DOHH2 (cell line): ENCODE data around the gene GAS2.

Experiments used
- H3F3A ChIP-seq: fragments of 200-600 bp; sonication (generic), shearing (Covaris generic); 2 replicates; pipeline ENCODE4 v1.6.0; 2016; ENCODE audit warnings: antibody characterized with exemption, mild to moderate bottlenecking; ENCODE audit not compliant: control insufficient read depth, insufficient read depth
- H3K27ac ChIP-seq: fragments of 200-600 bp; sonication (generic); 2 replicates; pipeline ENCODE4 v1.5.1; 2014; ENCODE audit warnings: low read depth, mild to moderate bottlenecking, low read length, moderate library complexity
- H3K27me3 ChIP-seq: fragments of 200-600 bp; sonication (generic); 2 replicates; pipeline ENCODE4 v1.6.1; 2014; ENCODE audit warnings: mild to moderate bottlenecking, low read length, mixed read lengths; ENCODE audit not compliant: control insufficient read depth
- H3K36me3 ChIP-seq: fragments of 200-600 bp; sonication (generic); 2 replicates; pipeline ENCODE4 v1.6.1; 2014; ENCODE audit warnings: mild to moderate bottlenecking, low read length, moderate library complexity, mixed read lengths; ENCODE audit not compliant: control insufficient read depth
- H3K4me1 ChIP-seq: fragments of 200-600 bp; sonication (generic); 2 replicates; pipeline ENCODE4 v1.6.1; 2014; ENCODE audit warnings: mild to moderate bottlenecking, low read length, mixed read lengths; ENCODE audit not compliant: control insufficient read depth
- H3K4me2 ChIP-seq: fragments of 200-600 bp; sonication (generic); 2 replicates; pipeline ENCODE4 v1.6.0; 2014; ENCODE audit warnings: mild to moderate bottlenecking, low read length, moderate library complexity
- H3K4me3 ChIP-seq: fragments of 200-600 bp; sonication (generic); 2 replicates; pipeline ENCODE4 v1.5.1; 2014; ENCODE audit warnings: mild to moderate bottlenecking, low read length, mixed read lengths
- H3K79me2 ChIP-seq: fragments of 200-600 bp; sonication (generic); 2 replicates; pipeline ENCODE4 v1.6.1; 2014; ENCODE audit warnings: mild to moderate bottlenecking, low read length, mixed read lengths; ENCODE audit not compliant: control insufficient read depth
- H3K9me2 ChIP-seq: fragments of 200-600 bp; sonication (generic); replicated peaks from 2 replicates; pipeline ENCODE4 v1.6.1; 2014; ENCODE audit warnings: mild to moderate bottlenecking, low read length, mixed read lengths; ENCODE audit not compliant: control insufficient read depth
- H3K9me3 ChIP-seq: fragments of 200-600 bp; sonication (generic); 2 replicates; pipeline ENCODE4 v1.6.1; 2014; ENCODE audit warnings: antibody characterized with exemption, low read length, mixed read lengths; ENCODE audit not compliant: control insufficient read depth, insufficient read depth
- H4K20me1 ChIP-seq: fragments of 200-600 bp; sonication (generic); 2 replicates; pipeline ENCODE4 v1.6.0; 2014; ENCODE audit warnings: low read depth, mild to moderate bottlenecking, antibody characterized with exemption, low read length, moderate library complexity; ENCODE audit not compliant: control insufficient read depth, insufficient read depth
- CTCF ChIP-seq: fragments of 200-600 bp; sonication (generic); IDR thresholded peaks from one replicate; pipeline ENCODE4 v1.5.1; 2014; ENCODE audit warnings: antibody characterized with exemption, mild to moderate bottlenecking, low read depth, low read length; ENCODE audit not compliant: poor library complexity, severe bottlenecking
- EZH2phosphoT487 ChIP-seq: fragments of 200-600 bp; sonication (generic); IDR thresholded peaks from 2 replicates; pipeline ENCODE4 v1.6.1; 2017; ENCODE audit warnings: borderline replicate concordance, mild to moderate bottlenecking, antibody characterized with exemption, low read length, moderate library complexity, mixed read lengths

The GAS2 gene

GRCh38 chr11:22792497-22792896 lies 126.1 kb downstream of the GAS2 start:
- H3K9me3 ChIP-seq = no peaks in the 10 kb centered on the region
- no peaks in the 10 kb centered on the region for H3K36me3 ChIP-seq
- 0 out of 2 replicates have a peak, but pooled peaks cover 2% of the 10 kb centered on the region for H3K27me3 ChIP-seq
- no peak overlapping the region for H3K4me3 ChIP-seq
- TF ChIP-seq CTCF (no peak), EZH2phosphoT487 (no peak)
- no peaks in the 10 kb centered on the region for H3K4me1 ChIP-seq
- H3K9me2 ChIP-seq = no peaks in the 10 kb centered on the region
- H3F3A ChIP-seq = no peaks in the 10 kb centered on the region
- no peak overlapping the region for H3K27ac ChIP-seq
- H3K79me2 ChIP-seq = no peaks in the 10 kb centered on the region
- no peak overlapping the region for H3K4me2 ChIP-seq
- H4K20me1 ChIP-seq = no peaks in the 10 kb centered on the region

GRCh38 chr11:22795914-22796313 lies 129.5 kb downstream of the GAS2 start:
- H3K27ac ChIP-seq = no peak overlapping the region
- no peak overlapping the region for H3K4me2 ChIP-seq
- no peaks in the 10 kb centered on the region for H4K20me1 ChIP-seq
- no peaks in the 10 kb centered on the region for H3K36me3 ChIP-seq
- H3K4me3 ChIP-seq = no peak overlapping the region
- H3K4me1 ChIP-seq = no peaks in the 10 kb centered on the region
- no peaks in the 10 kb centered on the region for H3K79me2 ChIP-seq
- no peaks in the 10 kb centered on the region for H3K9me2 ChIP-seq
- no peak for TF ChIP-seq EZH2phosphoT487
- TF ChIP-seq CTCF = no peak
- no peaks in the 10 kb centered on the region for H3K9me3 ChIP-seq
- H3K27me3 ChIP-seq = 0 out of 2 replicates have a peak, but pooled peaks cover 2% of the 10 kb centered on the region
- no peaks in the 10 kb centered on the region for H3F3A ChIP-seq

GRCh38 chr11:22797047-22797446 lies 130.6 kb downstream of the GAS2 start:
- no peak overlapping the region for H3K4me3 ChIP-seq
- TF ChIP-seq EZH2phosphoT487 (no peak), CTCF (no peak)
- no peaks in the 10 kb centered on the region for H3K4me1 ChIP-seq
- H3K4me2 ChIP-seq = no peak overlapping the region
- 0 out of 2 replicates have a peak, but pooled peaks cover 2% of the 10 kb centered on the region for H3K27me3 ChIP-seq
- H3K36me3 ChIP-seq = no peaks in the 10 kb centered on the region
- H3K9me3 ChIP-seq = no peaks in the 10 kb centered on the region
- no peaks in the 10 kb centered on the region for H3K79me2 ChIP-seq
- H3K9me2 ChIP-seq = no peaks in the 10 kb centered on the region
- H3K27ac ChIP-seq = no peak overlapping the region
- H4K20me1 ChIP-seq = no peaks in the 10 kb centered on the region
- H3F3A ChIP-seq = no peaks in the 10 kb centered on the region
